H1 (cell line): ENCODE measurements around the gene ACOT7. TPM values are rescaled to one million over a fixed set of nuclear protein-coding genes. Genes with fewer than 3 reads are reported as not detected.

Experiments
- CTCF ChIA-PET: fragments of 300-600 bp; sonication (Branson Sonifier 250); formaldehyde crosslinking; loops from one replicate; lab custom pipeline; 2021; ENCODE audit not compliant: partially characterized antibody; lab: Charles Lee
- POLR2A ChIA-PET: fragments of 300-600 bp; sonication (Branson Sonifier 250); formaldehyde crosslinking; loops from one replicate; lab custom pipeline; 2021; ENCODE audit warnings: inconsistent platforms; ENCODE audit not compliant: partially characterized antibody; lab: Charles Lee
- DNase-seq, 2 experiments: peaks; one replicate each; pipeline versions ENCODE4 v3.0.0 to v3.0.0-alpha.2; 2010 to 2022; ENCODE audit warnings: low spot score in 2 of 2, low read depth in 1 of 2, mixed read lengths in 1 of 2
- FAIRE-seq: peaks from 2 replicates; lab custom pipeline; 2011; peaks lifted over from hg19 to GRCh38; lab: Jason Lieb, UNC
- H2AFZ ChIP-seq: 2 replicates; pipeline ENCODE4 v1.8.1; 2012; ENCODE audit warnings: low read length, inconsistent platforms
- H2AK5ac ChIP-seq: 2 replicates; pipeline ENCODE4 v1.6.1; 2013; ENCODE audit warnings: low read depth, low read length
- H2BK120ac ChIP-seq: replicated peaks from 2 replicates; pipeline ENCODE3; 2013; ENCODE audit warnings: low read depth, low read length, inconsistent platforms
- H2BK12ac ChIP-seq: 2 replicates; pipeline ENCODE4 v1.6.1; 2013; ENCODE audit warnings: low read depth, low read length
- H2BK15ac ChIP-seq: 2 replicates; pipeline ENCODE4 v1.6.1; 2013; ENCODE audit warnings: low read length
- H2BK20ac ChIP-seq: 2 replicates; pipeline ENCODE4 v1.6.1; 2013; ENCODE audit warnings: low read length
- H2BK5ac ChIP-seq: 2 replicates; pipeline ENCODE4 v1.6.1; 2013; ENCODE audit warnings: low read depth, low read length
- H3K14ac ChIP-seq: 2 replicates; pipeline ENCODE4 v1.6.1; 2013; ENCODE audit warnings: inconsistent platforms; ENCODE audit not compliant: insufficient read length
- H3K18ac ChIP-seq: 2 replicates; pipeline ENCODE4 v1.6.1; 2013; ENCODE audit warnings: low read length; ENCODE audit errors: extremely low read depth
- H3K23ac ChIP-seq: 2 replicates; pipeline ENCODE4 v1.6.1; 2013; ENCODE audit warnings: inconsistent platforms; ENCODE audit not compliant: insufficient read length
- H3K23me2 ChIP-seq: 2 replicates; pipeline ENCODE4 v1.6.1; 2013; ENCODE audit warnings: low read depth, low read length
- H3K27ac ChIP-seq: 2 replicates; pipeline ENCODE4 v1.6.1; 2011; ENCODE audit warnings: low read depth, low read length, inconsistent platforms
- H3K27me3 ChIP-seq, 4 experiments: replicated peaks in 1 of 4; 1 replicate in 1 of 4; 2 replicates in 3 of 4; pipeline versions ENCODE4 v1.6.1 to v1.8.1; 2011 to 2013; ENCODE audit warnings: low read length in 3 of 4, mild to moderate bottlenecking in 3 of 4, inconsistent platforms in 2 of 4, mixed read lengths in 2 of 4, moderate library complexity in 1 of 4; ENCODE audit not compliant: control insufficient read depth in 3 of 4, insufficient read depth in 3 of 4; ENCODE audit errors: extremely low read depth in 1 of 4
- H3K36me3 ChIP-seq, 4 experiments: 2 replicates each; pipeline versions ENCODE4 v1.6.1 to v1.8.1; 2011 to 2013; ENCODE audit warnings: mild to moderate bottlenecking in 4 of 4, low read length in 3 of 4, moderate library complexity in 2 of 4, control low read depth in 1 of 4, inconsistent platforms in 1 of 4; ENCODE audit not compliant: insufficient read depth in 4 of 4, control insufficient read depth in 2 of 4
- H3K4ac ChIP-seq: replicated peaks from 2 replicates; pipeline ENCODE3; 2013; ENCODE audit warnings: low read length, low read depth, mixed read lengths, inconsistent platforms; ENCODE audit not compliant: insufficient read length
- H3K4me1 ChIP-seq, 4 experiments: replicated peaks in 1 of 4; 1 replicate in 1 of 4; 2 replicates in 3 of 4; pipeline versions ENCODE4 v1.6.1 to v1.8.1; 2011 to 2013; ENCODE audit warnings: low read length in 3 of 4, inconsistent platforms in 2 of 4, mixed read lengths in 1 of 4; ENCODE audit not compliant: insufficient read depth in 4 of 4, control insufficient read depth in 3 of 4
- H3K4me2 ChIP-seq, 2 experiments: 2 replicates each; pipeline versions ENCODE4 v1.6.1 to v1.8.1; 2011 to 2013; ENCODE audit warnings: low read depth in 2 of 2, low read length in 2 of 2, control low read depth in 1 of 2, inconsistent platforms in 1 of 2, mild to moderate bottlenecking in 1 of 2; ENCODE audit not compliant: insufficient read depth in 1 of 2
- H3K4me3 ChIP-seq, 4 experiments: fragments of 200-600, 300-600 bp in 1 of 4; sonication (generic), shearing (Covaris generic), sonication (Bioruptor Twin) in 1 of 4; 2 replicates each; pipeline versions ENCODE4 v1.5.1 to v1.8.1; 2011 to 2016; ENCODE audit warnings: low read length in 4 of 4, low read depth in 3 of 4, control low read depth in 2 of 4, inconsistent platforms in 2 of 4, mild to moderate bottlenecking in 2 of 4, mixed read lengths in 1 of 4, moderate library complexity in 1 of 4; ENCODE audit not compliant: insufficient read depth in 2 of 4; ENCODE audit errors: extremely low read depth in 1 of 4
- H3K56ac ChIP-seq: replicated peaks from 2 replicates; pipeline ENCODE3; 2013; ENCODE audit warnings: low read depth, mild to moderate bottlenecking, mixed read lengths, low read length, inconsistent platforms; ENCODE audit not compliant: insufficient read length
- H3K79me1 ChIP-seq: 2 replicates; pipeline ENCODE4 v1.6.1; 2013; ENCODE audit warnings: low read depth, low read length, control low read depth
- H3K79me2 ChIP-seq, 2 experiments: 2 replicates each; pipeline versions ENCODE4 v1.6.1 to v1.8.1; 2012 to 2013; ENCODE audit warnings: low read length in 2 of 2, mild to moderate bottlenecking in 2 of 2, inconsistent platforms in 1 of 2; ENCODE audit not compliant: insufficient read depth in 2 of 2, control insufficient read depth in 1 of 2
- H3K9ac ChIP-seq, 4 experiments: replicated peaks in 1 of 4; 1 replicate in 1 of 4; 2 replicates in 3 of 4; pipeline versions ENCODE4 v1.6.1 to v1.8.1; 2011 to 2013; ENCODE audit warnings: low read depth in 3 of 4, low read length in 3 of 4, control low read depth in 2 of 4, mild to moderate bottlenecking in 2 of 4, moderate library complexity in 2 of 4, inconsistent platforms in 1 of 4; ENCODE audit errors: extremely low read depth in 1 of 4
- H3K9me3 ChIP-seq, 2 experiments: 2 replicates each; pipeline versions ENCODE4 v1.6.1 to v1.8.1; 2012 to 2013; ENCODE audit warnings: mild to moderate bottlenecking in 2 of 2, moderate library complexity in 2 of 2, control low read depth in 1 of 2, inconsistent platforms in 1 of 2, low read depth in 1 of 2, low read length in 1 of 2, mixed read lengths in 1 of 2; ENCODE audit not compliant: insufficient read depth in 2 of 2
- H4K20me1 ChIP-seq, 2 experiments: replicated peaks in 1 of 2; 2 replicates each; pipeline versions ENCODE3 to v1.8.1; 2011 to 2013; ENCODE audit warnings: inconsistent platforms in 2 of 2, low read length in 2 of 2, mild to moderate bottlenecking in 1 of 2; ENCODE audit not compliant: insufficient read depth in 2 of 2, control insufficient read depth in 1 of 2
- H4K5ac ChIP-seq: 2 replicates; pipeline ENCODE4 v1.6.1; 2013; ENCODE audit warnings: low read length, low read depth, mixed read lengths, inconsistent platforms; ENCODE audit not compliant: insufficient read length
- H4K8ac ChIP-seq: 2 replicates; pipeline ENCODE4 v1.8.0; 2013; ENCODE audit warnings: mild to moderate bottlenecking, moderate library complexity, low read length, inconsistent platforms; ENCODE audit not compliant: insufficient read depth; ENCODE audit errors: extremely low read depth
- H4K91ac ChIP-seq: replicated peaks from 2 replicates; pipeline ENCODE3; 2013; ENCODE audit warnings: low read length, mixed read lengths, inconsistent platforms; ENCODE audit not compliant: insufficient read length
- CREB1 ChIP-seq: IDR thresholded peaks from 2 replicates; pipeline ENCODE4 v1.6.1; 2012; ENCODE audit warnings: inconsistent platforms
- EGR1 ChIP-seq: IDR thresholded peaks from 2 replicates; pipeline ENCODE4 v1.6.1; 2011; ENCODE audit warnings: low read depth, low read length, borderline replicate concordance
- HDAC2 ChIP-seq, 2 experiments: fragments of 300-600 bp in 1 of 2; sonication (generic) in 1 of 2; IDR thresholded peaks; 2 replicates each; pipeline ENCODE4 v1.6.1; 2011 to 2012; ENCODE audit warnings: low read depth in 2 of 2, low read length in 2 of 2, mild to moderate bottlenecking in 2 of 2, moderate library complexity in 2 of 2, borderline replicate concordance in 1 of 2, inconsistent platforms in 1 of 2
- NANOG ChIP-seq: IDR thresholded peaks from 2 replicates; pipeline ENCODE4 v1.6.1; 2011; ENCODE audit warnings: low read length, low read depth, mild to moderate bottlenecking, inconsistent platforms; ENCODE audit not compliant: insufficient read depth, poor library complexity, severe bottlenecking
- POU5F1 ChIP-seq: IDR thresholded peaks from 2 replicates; pipeline ENCODE4 v1.6.1; 2011; ENCODE audit warnings: low read depth, mild to moderate bottlenecking, low read length, moderate library complexity
- SP4 ChIP-seq: IDR thresholded peaks from 2 replicates; pipeline ENCODE4 v1.6.1; 2012; ENCODE audit warnings: low read length, inconsistent platforms
- SRF ChIP-seq: IDR thresholded peaks from 2 replicates; pipeline ENCODE4 v1.6.1; 2011; ENCODE audit warnings: mild to moderate bottlenecking, low read depth, low read length, moderate library complexity
- TCF12 ChIP-seq: IDR thresholded peaks from 2 replicates; pipeline ENCODE4 v1.6.1; 2011; ENCODE audit warnings: low read depth, mild to moderate bottlenecking, low read length
- YY1 ChIP-seq: IDR thresholded peaks from 2 replicates; pipeline ENCODE4 v1.6.1; 2011; ENCODE audit warnings: low read depth, mild to moderate bottlenecking, low read length
- WGBS, 2 experiments: shearing (Covaris generic) in 1 of 2; methylation state at CpG; one replicate each; pipeline versions ENCODE4 v1.1.6 to v1.1.7; 2013 to 2015; ENCODE audit warnings: low lambda C conversion rate in 2 of 2, mixed read lengths in 2 of 2, inconsistent platforms in 1 of 2, low coverage in 1 of 2, missing lambda C conversion rate in 1 of 2; ENCODE audit not compliant: insufficient replicate concordance in 2 of 2, insufficient coverage in 1 of 2, insufficient read length in 1 of 2; ENCODE audit errors: extremely low coverage in 1 of 2, missing lambda C conversion rate in 1 of 2; 5-methylcytosine and 5-hydroxymethylcytosine counted together
- polyA plus RNA-seq, 7 experiments: library from polyadenylated mRNA; depleted of rRNA in 3 of 7; stranded (reverse) in 5 of 7; unstranded in 2 of 7; fragments of >200 nt in 5 of 7; fragments of 200-250 nt in 2 of 7; gene quantifications; 1 replicate in 5 of 7; 2 replicates in 1 of 7; 4 replicates in 1 of 7; pipeline versions ENCODE4 v1.2.1 to v1.2.3, GENCODE V29; 2011 to 2013; ENCODE audit warnings: missing spikeins in 2 of 7, mixed read lengths in 2 of 7
- total RNA-seq: library from RNA; stranded (reverse); fragmentation: NEBNext Ultra II Directional; extraction: Animal tissue kit (Norgen Biotek cat#: 25700); gene quantifications from 2 replicates; pipeline ENCODE4 v1.2.1, GENCODE V29; 2021

The ACOT7 gene
- total and polyA plus RNA-seq, 2 of the 8 experiments (the other 6 are each of a cell fraction or from before 2014, with no cell fraction given): 151 to 214 TPM

DNA sequence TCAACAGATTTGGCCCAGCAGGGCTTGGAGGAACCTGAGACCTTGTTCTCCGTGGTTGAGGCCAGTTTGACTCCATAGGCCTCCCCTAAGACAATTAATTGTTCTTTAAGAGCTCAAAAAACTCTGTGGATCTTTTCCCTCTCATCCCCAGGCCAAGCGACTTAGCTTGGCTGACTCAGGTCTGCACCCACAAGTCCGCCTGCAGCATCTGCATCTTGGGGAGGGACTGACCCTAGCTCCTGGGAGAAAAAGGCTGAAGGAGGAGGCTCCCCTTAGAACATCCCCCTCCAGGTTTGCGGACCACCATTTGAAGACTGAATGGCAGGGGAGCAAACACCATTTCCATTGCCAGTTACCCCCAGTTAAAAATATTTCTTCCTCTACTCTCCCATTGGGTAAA, 27.7 kb upstream of the ACOT7 start:
- peaks cover 0 to 12% of the 10 kb centered on the region in 2 experiments for H4K20me1 ChIP-seq

More for the DNA sequence above, 27.7 kb upstream of the ACOT7 start:
- Histone ChIP-seq H3K79me1 (no peaks in the 10 kb centered on the region), H4K5ac (no peak overlapping the region), H2BK12ac (0 out of 2 replicates have a peak overlapping the region, but pooled peaks have one; percentile 39), H4K91ac (no peak overlapping the region), H3K36me3 (peaks cover 0 to 12% (median 0%) of the 10 kb centered on the region in 4 experiments; a peak in 1 of 8 replicates), H3K23me2 (peaks cover 17% of the 10 kb centered on the region; the same call in 1 of the 2 replicates), H2AFZ (no peak overlapping the region), H3K4me2 (no peak overlapping the region), H2BK20ac (no peak overlapping the region), H3K23ac (no peak overlapping the region), H2BK120ac (no peak overlapping the region), H3K27ac (no peak overlapping the region), H3K79me2 (no peaks in the 10 kb centered on the region), H4K8ac (no peak overlapping the region), H2AK5ac (no peak overlapping the region), H2BK15ac (no peak overlapping the region), H3K9ac (no peak overlapping the region), H3K9me3 (no peaks in the 10 kb centered on the region), H3K14ac (no peak overlapping the region), H3K4ac (no peak overlapping the region), H3K18ac (no peak overlapping the region), H3K4me3 (no peak overlapping the region), H3K27me3 (peaks cover 77 to 98% (median 92%) of the 10 kb centered on the region in 4 experiments), H2BK5ac (no peak overlapping the region), H3K56ac (no peak overlapping the region), H3K4me1 (peaks cover 0 to 30% (median 11%) of the 10 kb centered on the region in 4 experiments; a peak in 5 of 7 replicates)
- ChIA-PET CTCF (interaction anchor here (0.8 to 58.4 kb wide), 15 partner anchors 8 to 217 kb away, joined by 3 to 1769 read pairs (median 12); partner anchors contain the start of gene PLEKHG5), POLR2A (interaction anchor here (1.3 to 3.4 kb wide), 4 partner anchors 10 to 36 kb away, joined by 3 to 15 read pairs (median 7); no protein-coding TSS in a partner anchor)
- DNase-seq (no peak), FAIRE-seq (no peak)
- WGBS, 2 experiments: 59% methylated on average over 4 of the region's 4 CpGs; no CpG with 5 or more reads in 1 of the 2 experiments
- TF ChIP-seq HDAC2 (IDR thresholded peaks at IDR 0.05; ENCODE audit: borderline replicate concordance in 1 of 2, low read depth in 2 of 2, low read length in 2 of 2): no peak
- no peak for TF ChIP-seq TCF12
- TF ChIP-seq POU5F1: no peak
- TF ChIP-seq SRF: no peak
- no peak for TF ChIP-seq EGR1
- TF ChIP-seq NANOG: no peak
- TF ChIP-seq YY1: no peak
- TF ChIP-seq SP4: no peak
- no peak for TF ChIP-seq CREB1
